Measurements from ENCODE around the gene CD9.
A peak's percentile ranks its signal among the peaks of the same experiment; 100 is the strongest.

Gene CD9

DNA sequence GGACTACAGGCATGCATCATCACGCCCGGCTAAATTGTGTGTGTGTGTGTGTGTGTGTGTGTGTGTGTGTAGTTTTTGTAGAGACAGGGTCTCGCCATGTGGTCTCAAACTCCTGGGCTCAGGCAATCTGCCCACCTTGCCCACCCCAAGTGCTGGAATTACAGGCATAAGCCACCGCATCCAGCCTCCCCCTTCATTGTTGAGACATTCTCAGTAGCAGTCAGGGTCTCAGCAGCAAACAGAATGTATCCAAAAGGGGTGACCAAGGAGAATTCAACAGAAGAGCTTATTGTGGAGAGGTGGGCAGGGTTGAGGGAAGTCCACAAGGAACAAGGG lies 73.0 kb downstream of the CD9 start:
- Histone ChIP-seq H3K27ac (ENCODE audit: low read depth, low read length) (no peak overlapping the region), H3K4me1 (ENCODE audit: control insufficient read depth in 1 of 2, insufficient read depth in 2 of 2, low read length in 2 of 2) (peaks cover 19 to 23% of the 10 kb centered on the region in 2 donors), H3K36me3 (ENCODE audit: control insufficient read depth in 1 of 2, insufficient read depth in 2 of 2, low read length in 2 of 2) (no peaks in the 10 kb centered on the region), H3K27me3 (ENCODE audit: control insufficient read depth in 1 of 2, insufficient read depth in 2 of 2, low read length in 2 of 2) (no peaks in the 10 kb centered on the region), H3K4me3 (ENCODE audit: low read depth in 1 of 2, low read length in 2 of 2) (no peak overlapping the region), H3K9ac (ENCODE audit: low read depth in 1 of 2, low read length in 2 of 2) (no peak overlapping the region), H3K9me3 (ENCODE audit: control insufficient read depth in 1 of 2, low read length in 2 of 2) (no peaks in the 10 kb centered on the region)

GRCh38 chr12:6273541-6274230 lies 73.5 kb downstream of the CD9 start:
- no peak overlapping the region for H3K27ac ChIP-seq (ENCODE audit: low read depth, low read length)

GRCh38 chr12:6274231-6275221 lies 74.3 kb downstream of the CD9 start:
- H3K9ac ChIP-seq (ENCODE audit: low read depth in 1 of 2, low read length in 2 of 2): no peak overlapping the region
- no peaks in the 10 kb centered on the region for H3K9me3 ChIP-seq (ENCODE audit: control insufficient read depth in 1 of 2, low read length in 2 of 2)
- no peak overlapping the region for H3K4me3 ChIP-seq (ENCODE audit: low read depth in 1 of 2, low read length in 2 of 2)
- no peaks in the 10 kb centered on the region for H3K36me3 ChIP-seq (ENCODE audit: control insufficient read depth in 1 of 2, insufficient read depth in 2 of 2, low read length in 2 of 2)
- peaks cover 28 to 32% of the 10 kb centered on the region in 2 donors for H3K4me1 ChIP-seq (ENCODE audit: control insufficient read depth in 1 of 2, insufficient read depth in 2 of 2, low read length in 2 of 2)
- H3K27me3 ChIP-seq (ENCODE audit: control insufficient read depth in 1 of 2, insufficient read depth in 2 of 2, low read length in 2 of 2): no peaks in the 10 kb centered on the region
- no peak overlapping the region for H3K27ac ChIP-seq (ENCODE audit: low read depth, low read length)

More at GRCh38 chr12:6273541-6274230, 73.5 kb downstream of the CD9 start:
- Histone ChIP-seq H3K4me3 (ENCODE audit: low read depth in 1 of 2, low read length in 2 of 2) (no peak overlapping the region), H3K27me3 (ENCODE audit: control insufficient read depth in 1 of 2, insufficient read depth in 2 of 2, low read length in 2 of 2) (no peaks in the 10 kb centered on the region), H3K9me3 (ENCODE audit: control insufficient read depth in 1 of 2, low read length in 2 of 2) (no peaks in the 10 kb centered on the region), H3K36me3 (ENCODE audit: control insufficient read depth in 1 of 2, insufficient read depth in 2 of 2, low read length in 2 of 2) (no peaks in the 10 kb centered on the region), H3K4me1 (ENCODE audit: control insufficient read depth in 1 of 2, insufficient read depth in 2 of 2, low read length in 2 of 2) (peaks cover 21 to 24% of the 10 kb centered on the region in 2 donors), H3K9ac (ENCODE audit: low read depth in 1 of 2, low read length in 2 of 2) (no peak overlapping the region)

DNA sequence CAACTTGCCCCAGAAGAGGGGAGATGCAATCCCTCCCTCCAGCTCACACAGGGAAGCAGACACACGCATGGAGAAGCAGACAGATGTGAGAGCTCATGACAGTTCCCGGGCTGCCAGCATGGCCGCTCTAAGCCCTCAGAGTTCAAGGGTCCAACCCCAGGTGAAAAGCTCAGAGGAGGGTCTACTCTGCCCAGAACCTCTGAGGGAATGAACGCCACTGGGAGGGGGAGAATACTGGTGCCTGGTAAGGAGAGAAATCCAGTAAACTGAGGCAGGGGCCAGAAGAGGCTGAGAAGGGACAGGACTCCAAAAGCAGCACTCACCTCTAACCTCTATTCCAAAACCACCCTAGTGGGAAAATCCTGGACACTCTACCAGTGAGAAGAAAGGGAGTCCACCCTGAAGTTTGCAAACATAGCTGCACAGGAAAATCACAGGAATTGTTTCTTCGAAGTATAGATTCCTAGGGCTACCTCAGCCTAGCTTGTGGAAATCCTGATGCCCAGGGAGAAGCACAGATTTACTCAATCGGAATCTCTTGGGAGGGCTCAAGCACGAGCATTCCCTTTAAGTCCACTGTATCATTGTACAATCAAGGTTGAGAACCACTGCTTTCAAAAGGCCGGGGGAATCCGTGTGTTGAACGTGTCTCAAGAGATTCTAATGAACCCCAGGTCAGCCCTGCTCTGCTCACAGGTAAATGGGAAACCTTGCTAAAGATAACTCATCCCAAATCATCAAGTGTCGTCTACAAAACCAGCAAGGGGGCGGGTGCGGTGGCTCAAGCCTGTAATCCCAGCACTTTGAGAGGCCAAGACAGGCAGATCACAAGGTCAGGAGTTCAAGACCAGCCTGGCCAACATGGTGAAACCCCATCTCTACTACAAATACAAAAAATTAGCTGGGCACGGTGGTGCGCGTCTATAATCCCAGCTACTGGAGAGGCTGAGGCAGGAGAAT lies 76.0 kb downstream of the CD9 start:
- H3K4me1 ChIP-seq (ENCODE audit: control insufficient read depth in 1 of 2, insufficient read depth in 2 of 2, low read length in 2 of 2): peaks cover 37 to 39% of the 10 kb centered on the region in 2 donors
- H3K9ac ChIP-seq (ENCODE audit: low read depth in 1 of 2, low read length in 2 of 2): no peak overlapping the region
- no peaks in the 10 kb centered on the region for H3K9me3 ChIP-seq (ENCODE audit: control insufficient read depth in 1 of 2, low read length in 2 of 2)
- no peaks in the 10 kb centered on the region for H3K27me3 ChIP-seq (ENCODE audit: control insufficient read depth in 1 of 2, insufficient read depth in 2 of 2, low read length in 2 of 2)
- H3K36me3 ChIP-seq (ENCODE audit: control insufficient read depth in 1 of 2, insufficient read depth in 2 of 2, low read length in 2 of 2): no peaks in the 10 kb centered on the region
- no peak overlapping the region for H3K27ac ChIP-seq (ENCODE audit: low read depth, low read length)
- no peak overlapping the region for H3K4me3 ChIP-seq (ENCODE audit: low read depth in 1 of 2, low read length in 2 of 2)

DNA sequence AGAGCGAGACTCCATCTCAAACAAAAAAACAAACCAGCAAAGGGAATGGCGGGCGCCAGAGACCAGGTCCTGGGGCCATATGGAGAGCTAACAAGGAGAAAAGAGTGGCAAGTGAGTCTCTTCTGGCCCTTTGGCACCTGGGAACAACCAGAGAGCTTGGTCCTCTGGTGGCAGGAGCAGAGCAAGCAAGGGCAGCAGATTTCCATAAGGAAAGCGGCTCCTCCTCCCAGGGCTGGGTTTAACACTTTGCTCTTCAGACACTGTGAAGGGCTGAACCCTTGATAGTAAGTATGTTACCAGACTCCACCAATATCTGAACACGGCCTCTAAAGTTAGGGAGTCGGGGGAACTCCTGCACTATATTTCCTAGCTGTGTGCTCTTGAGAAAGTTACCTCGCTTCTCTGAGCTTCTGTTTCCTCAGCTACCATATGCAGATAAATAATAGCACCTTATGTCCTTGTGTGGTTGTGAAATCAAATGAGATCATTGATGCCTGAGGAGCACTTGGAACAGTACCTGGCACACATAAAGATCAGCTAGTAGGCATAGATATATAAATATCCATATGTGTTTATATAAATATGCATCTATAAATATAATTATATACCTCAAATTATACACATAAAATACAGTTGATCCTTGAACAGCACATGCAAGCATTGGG lies 76.9 kb downstream of the CD9 start:
- H3K9ac ChIP-seq (ENCODE audit: low read depth in 1 of 2, low read length in 2 of 2): no peak overlapping the region
- H3K27ac ChIP-seq (ENCODE audit: low read depth, low read length): no peak overlapping the region
- H3K36me3 ChIP-seq (ENCODE audit: control insufficient read depth in 1 of 2, insufficient read depth in 2 of 2, low read length in 2 of 2): no peaks in the 10 kb centered on the region
- no peaks in the 10 kb centered on the region for H3K27me3 ChIP-seq (ENCODE audit: control insufficient read depth in 1 of 2, insufficient read depth in 2 of 2, low read length in 2 of 2)
- peaks cover 37 to 39% of the 10 kb centered on the region in 2 donors for H3K4me1 ChIP-seq (ENCODE audit: control insufficient read depth in 1 of 2, insufficient read depth in 2 of 2, low read length in 2 of 2)
- H3K4me3 ChIP-seq (ENCODE audit: low read depth in 1 of 2, low read length in 2 of 2): no peak overlapping the region
- H3K9me3 ChIP-seq (ENCODE audit: control insufficient read depth in 1 of 2, low read length in 2 of 2): no peaks in the 10 kb centered on the region

DNA sequence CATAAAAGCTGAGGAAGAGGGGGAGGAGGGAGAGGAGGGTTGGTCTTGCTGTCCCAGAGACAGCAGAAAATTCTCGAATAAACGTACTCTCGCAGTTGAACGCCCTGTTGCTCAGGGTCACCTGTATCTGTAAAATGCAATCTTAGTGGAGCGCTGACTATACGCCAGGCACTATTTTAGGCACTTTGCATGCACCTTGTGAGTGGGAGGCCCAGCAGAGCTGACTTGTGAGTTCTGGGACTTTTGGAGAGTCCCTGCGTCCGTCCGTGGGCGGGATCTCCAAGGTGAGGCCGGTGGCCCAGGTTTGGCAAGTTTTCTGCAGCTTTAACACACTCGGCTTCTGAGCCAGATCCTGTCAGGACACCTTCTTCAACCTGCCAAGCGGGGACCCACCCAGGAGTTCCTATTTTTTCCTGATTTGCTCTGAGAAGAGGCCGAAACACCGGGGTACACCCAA lies 77.8 kb downstream of the CD9 start:
- Histone ChIP-seq H3K4me1 (ENCODE audit: control insufficient read depth in 1 of 2, insufficient read depth in 2 of 2, low read length in 2 of 2) (peaks cover 30 to 31% of the 10 kb centered on the region in 2 donors), H3K4me3 (ENCODE audit: low read depth in 1 of 2, low read length in 2 of 2) (peak overlapping the region; percentile 54 to 56)

DNA sequence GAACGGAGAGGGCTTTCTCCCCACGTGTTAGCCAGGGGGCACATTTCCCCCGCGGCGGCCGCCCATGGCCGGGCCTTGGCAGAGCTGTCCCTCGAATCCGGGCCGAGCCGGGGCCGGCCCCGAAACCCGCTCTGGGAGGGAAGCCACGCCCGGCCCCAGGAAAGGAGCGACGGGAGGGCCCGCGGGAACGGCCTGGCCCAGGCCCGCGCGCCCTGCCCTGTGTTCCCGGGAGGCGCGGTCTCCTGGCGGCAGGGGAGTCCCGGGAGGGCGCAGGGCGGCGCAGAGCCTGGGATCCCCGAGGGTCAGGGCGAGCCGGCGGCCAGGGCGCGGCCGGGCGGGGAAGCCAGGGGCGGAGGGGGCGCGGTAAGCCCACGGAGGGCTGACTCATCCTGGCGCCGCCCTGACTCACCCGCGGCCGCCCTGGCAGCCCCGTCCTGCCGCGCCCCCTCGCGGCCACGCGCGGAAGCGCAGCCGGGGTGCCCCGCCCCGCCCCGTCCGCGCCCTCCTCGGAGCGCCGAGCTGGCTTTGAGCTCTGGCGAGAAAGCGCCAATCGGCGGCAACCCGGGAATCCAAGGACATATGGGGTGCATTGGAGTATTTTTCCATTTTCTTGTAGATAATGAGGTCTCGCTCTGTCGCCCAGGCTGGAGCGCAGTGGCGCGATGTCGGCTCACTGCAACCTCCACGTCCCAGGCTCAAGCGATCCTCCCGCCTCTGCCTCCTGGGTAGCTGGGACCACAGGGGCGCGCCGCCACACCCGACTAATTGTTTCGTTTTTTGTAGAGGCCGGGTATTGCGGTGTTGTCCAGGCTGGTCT lies 78.4 kb downstream of the CD9 start:
- Histone ChIP-seq H3K9ac (ENCODE audit: low read depth in 1 of 2, low read length in 2 of 2) (peak overlapping the region; percentile 63 to 76), H3K27me3 (ENCODE audit: control insufficient read depth in 1 of 2, insufficient read depth in 2 of 2, low read length in 2 of 2) (no peaks in the 10 kb centered on the region), H3K4me1 (ENCODE audit: control insufficient read depth in 1 of 2, insufficient read depth in 2 of 2, low read length in 2 of 2) (peaks cover 24 to 29% of the 10 kb centered on the region in 2 donors), H3K27ac (ENCODE audit: low read depth, low read length) (peak overlapping the region; percentile 78), H3K4me3 (ENCODE audit: low read depth in 1 of 2, low read length in 2 of 2) (peak overlapping the region; percentile 54 to 56), H3K9me3 (ENCODE audit: control insufficient read depth in 1 of 2, low read length in 2 of 2) (no peaks in the 10 kb centered on the region), H3K36me3 (ENCODE audit: control insufficient read depth in 1 of 2, insufficient read depth in 2 of 2, low read length in 2 of 2) (no peaks in the 10 kb centered on the region)

More for the DNA sequence above, 77.8 kb downstream of the CD9 start:
- Histone ChIP-seq H3K9me3 (ENCODE audit: control insufficient read depth in 1 of 2, low read length in 2 of 2) (no peaks in the 10 kb centered on the region), H3K27ac (ENCODE audit: low read depth, low read length) (peak overlapping the region; percentile 78), H3K36me3 (ENCODE audit: control insufficient read depth in 1 of 2, insufficient read depth in 2 of 2, low read length in 2 of 2) (no peaks in the 10 kb centered on the region), H3K27me3 (ENCODE audit: control insufficient read depth in 1 of 2, insufficient read depth in 2 of 2, low read length in 2 of 2) (no peaks in the 10 kb centered on the region), H3K9ac (ENCODE audit: low read depth in 1 of 2, low read length in 2 of 2) (peak overlapping the region; percentile 63 to 76)

DNA sequence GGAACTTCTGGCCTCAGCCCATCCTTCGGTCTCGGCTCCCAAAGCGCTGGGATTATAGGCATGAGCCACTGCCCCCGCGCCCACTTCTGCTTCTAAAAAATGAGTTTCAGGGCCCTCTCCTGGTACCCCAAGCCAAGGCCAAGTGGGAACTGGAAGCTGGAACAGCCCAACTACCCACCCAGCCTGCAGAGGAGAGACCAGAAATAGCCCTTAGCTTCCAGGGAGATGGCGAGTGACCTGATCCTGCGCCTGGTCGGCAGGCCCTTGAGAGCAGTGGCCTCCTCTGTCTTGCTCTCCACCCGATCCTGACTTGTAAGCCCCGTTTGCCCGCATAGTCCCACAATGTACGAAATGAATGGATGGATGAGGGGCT lies 79.0 kb downstream of the CD9 start:
- Histone ChIP-seq H3K4me1 (ENCODE audit: control insufficient read depth in 1 of 2, insufficient read depth in 2 of 2, low read length in 2 of 2) (peaks cover 22 to 29% of the 10 kb centered on the region in 2 donors), H3K27me3 (ENCODE audit: control insufficient read depth in 1 of 2, insufficient read depth in 2 of 2, low read length in 2 of 2) (no peaks in the 10 kb centered on the region), H3K9me3 (ENCODE audit: control insufficient read depth in 1 of 2, low read length in 2 of 2) (no peaks in the 10 kb centered on the region), H3K27ac (ENCODE audit: low read depth, low read length) (no peak overlapping the region), H3K36me3 (ENCODE audit: control insufficient read depth in 1 of 2, insufficient read depth in 2 of 2, low read length in 2 of 2) (no peaks in the 10 kb centered on the region), H3K9ac (ENCODE audit: low read depth in 1 of 2, low read length in 2 of 2) (peak overlapping the region; percentile 36 to 41), H3K4me3 (ENCODE audit: low read depth in 1 of 2, low read length in 2 of 2) (peak overlapping the region in 1 of 2 donors; percentile 24)

DNA sequence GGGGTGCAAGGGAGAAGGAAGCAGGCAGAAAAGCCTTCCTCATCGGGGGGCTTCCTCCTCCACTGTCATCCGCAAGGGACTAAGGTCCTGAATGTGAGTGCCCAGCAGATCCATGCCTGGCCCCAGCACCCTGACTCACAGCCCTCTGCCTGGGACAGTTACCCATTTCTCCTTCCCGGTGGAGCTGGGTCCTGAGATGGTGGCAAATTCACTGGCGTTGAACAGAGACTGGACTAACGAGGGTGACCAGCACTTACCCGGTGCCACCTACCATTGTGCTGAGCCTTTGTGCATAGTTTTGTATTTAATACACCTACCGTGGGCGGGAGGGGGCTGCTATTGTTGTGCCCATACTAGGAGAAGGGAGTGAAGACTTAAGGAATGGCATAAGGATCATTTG lies 79.4 kb downstream of the CD9 start:
- H3K9me3 ChIP-seq (ENCODE audit: control insufficient read depth in 1 of 2, low read length in 2 of 2): no peaks in the 10 kb centered on the region
- H3K27ac ChIP-seq (ENCODE audit: low read depth, low read length): peak overlapping the region; percentile 3
- no peaks in the 10 kb centered on the region for H3K36me3 ChIP-seq (ENCODE audit: control insufficient read depth in 1 of 2, insufficient read depth in 2 of 2, low read length in 2 of 2)
- no peaks in the 10 kb centered on the region for H3K27me3 ChIP-seq (ENCODE audit: control insufficient read depth in 1 of 2, insufficient read depth in 2 of 2, low read length in 2 of 2)
- peaks cover 22 to 29% of the 10 kb centered on the region in 2 donors for H3K4me1 ChIP-seq (ENCODE audit: control insufficient read depth in 1 of 2, insufficient read depth in 2 of 2, low read length in 2 of 2)
- H3K4me3 ChIP-seq (ENCODE audit: low read depth in 1 of 2, low read length in 2 of 2): no peak overlapping the region
- H3K9ac ChIP-seq (ENCODE audit: low read depth in 1 of 2, low read length in 2 of 2): peak overlapping the region; percentile 31 to 41

Data from duodenal mucosa (tissue), 2 donors.